Stomach (tissue), 9 donors: ENCODE measurements around the gene CBX7. TPM values are rescaled to one million over a fixed set of nuclear protein-coding genes. Genes with fewer than 3 reads are reported as not detected.

ENCODE experiments used
- DNase-seq, 2 donors: peaks; one replicate each; pipeline versions ENCODE4 v3.0.0 to v3.0.0-alpha.2; 2013 to 2019
- H3K27ac ChIP-seq, 5 donors: fragments of 200-600 bp in 4 of 5; sonication (generic) in 4 of 5; one replicate each; pipeline ENCODE4 v1.5.1; 2013 to 2019; ENCODE audit warnings: mild to moderate bottlenecking in 1 of 5, moderate library complexity in 1 of 5
- H3K27me3 ChIP-seq, 3 donors: fragments of 200-600 bp; sonication (generic); one replicate each; pipeline ENCODE4 v1.5.1; 2017 to 2019; ENCODE audit warnings: mixed run types in 1 of 3
- H3K36me3 ChIP-seq, 4 donors: fragments of 200-600 bp; sonication (generic); 1 replicate in 3 of 4; 2 replicates in 1 of 4; pipeline ENCODE4 v1.5.1; 2016 to 2019
- H3K4me1 ChIP-seq, 4 donors: fragments of 200-600 bp; sonication (generic); one replicate each; pipeline ENCODE4 v1.5.1; 2016 to 2019
- H3K4me3 ChIP-seq, 4 donors: fragments of 200-600 bp; sonication (generic) in 3 of 4; one replicate each; pipeline ENCODE4 v1.5.1; 2016 to 2019; ENCODE audit warnings: mild to moderate bottlenecking in 1 of 4
- H3K9me3 ChIP-seq, 4 donors: fragments of 200-600 bp; sonication (generic); one replicate each; pipeline ENCODE4 v1.5.1; 2016 to 2019
- EP300 ChIP-seq: sonication (generic); formaldehyde crosslinking; IDR thresholded peaks from one replicate; pipeline ENCODE4 v1.6.1; 2017; ENCODE audit warnings: antibody characterized with exemption
- POLR2A ChIP-seq, 4 donors: fragments of 450-650 bp; IDR thresholded peaks; one replicate each; pipeline ENCODE4 v1.6.1; 2016; ENCODE audit warnings: antibody characterized with exemption in 4 of 4, control low read depth in 2 of 4, mild to moderate bottlenecking in 1 of 4, moderate library complexity in 1 of 4
- POLR2AphosphoS5 ChIP-seq, 3 donors: sonication (generic); formaldehyde crosslinking; IDR thresholded peaks; one replicate each; pipeline ENCODE4 v1.6.1; 2016; ENCODE audit warnings: antibody characterized with exemption in 3 of 3
- WGBS, 5 donors: extraction: QIAGEN DNeasy Blood & Tissue Kit in 3 of 5; methylation state at CpG; one replicate each; pipeline versions ENCODE4 v1.1.5 to v1.1.7; 2013 to 2018; 5-methylcytosine and 5-hydroxymethylcytosine counted together
- intact Hi-C: fragments of 100-400 bp; cut with DNase I; formaldehyde crosslinking; loops from one replicate; pipeline ENCODE4 v1.15.1; 2023; ENCODE audit warnings: low total_unique reads
- polyA plus RNA-seq, 3 donors: library from polyadenylated mRNA; stranded (reverse); fragments of 200-250 nt; gene quantifications; one replicate each; pipeline ENCODE4 v1.2.3, GENCODE V29; 2013
- total RNA-seq, 5 donors: library from RNA; depleted of rRNA; stranded (reverse); fragments of >200 nt; gene quantifications; one replicate each; pipeline versions ENCODE4 v1.1.0 to v1.2.3, GENCODE V29; 2014 to 2016
- TF ChIP-seq, protein P1 (sequence below), 7 experiments: fragments of 450-650 bp in 4 of 7; fragments of 200-600 bp in 3 of 7; sonication (generic) in 3 of 7; IDR thresholded peaks; one replicate each; pipeline ENCODE4 v1.5.1; 2016 to 2019; ENCODE audit warnings: antibody characterized with exemption in 7 of 7, control low read depth in 2 of 7, mild to moderate bottlenecking in 1 of 7
- donor health status: healthy with polysubstance abuse.
- donor health status: Bipolar disorder and iron deficiency.
- donor health status: healthy.

The CBX7 gene
- total and polyA plus RNA-seq, 8 donors: 10.1 to 84.6 (median 29.7) TPM

GRCh38 chr22:39087098-39087497 lies 65.4 kb downstream of the CBX7 start:
- H3K27ac ChIP-seq: no peak overlapping the region
- no peak overlapping the region for H3K4me3 ChIP-seq
- no peak for DNase-seq
- no peaks in the 10 kb centered on the region for H3K9me3 ChIP-seq
- H3K36me3 ChIP-seq: peaks cover 0 to 10% (median 3%) of the 10 kb centered on the region in 4 donors
- WGBS, 5 donors: 85 to 99% (median 95%) methylated on average over 5 to 6 of the region's 6 CpGs
- H3K27me3 ChIP-seq: peaks cover 0 to 18% (median 0%) of the 10 kb centered on the region in 3 donors
- TF ChIP-seq EP300 (no peak), POLR2A (IDR thresholded peaks at IDR 0.05) (no peak), POLR2AphosphoS5 (IDR thresholded peaks at IDR 0.05) (no peak)
- TF ChIP-seq, protein P1, sequence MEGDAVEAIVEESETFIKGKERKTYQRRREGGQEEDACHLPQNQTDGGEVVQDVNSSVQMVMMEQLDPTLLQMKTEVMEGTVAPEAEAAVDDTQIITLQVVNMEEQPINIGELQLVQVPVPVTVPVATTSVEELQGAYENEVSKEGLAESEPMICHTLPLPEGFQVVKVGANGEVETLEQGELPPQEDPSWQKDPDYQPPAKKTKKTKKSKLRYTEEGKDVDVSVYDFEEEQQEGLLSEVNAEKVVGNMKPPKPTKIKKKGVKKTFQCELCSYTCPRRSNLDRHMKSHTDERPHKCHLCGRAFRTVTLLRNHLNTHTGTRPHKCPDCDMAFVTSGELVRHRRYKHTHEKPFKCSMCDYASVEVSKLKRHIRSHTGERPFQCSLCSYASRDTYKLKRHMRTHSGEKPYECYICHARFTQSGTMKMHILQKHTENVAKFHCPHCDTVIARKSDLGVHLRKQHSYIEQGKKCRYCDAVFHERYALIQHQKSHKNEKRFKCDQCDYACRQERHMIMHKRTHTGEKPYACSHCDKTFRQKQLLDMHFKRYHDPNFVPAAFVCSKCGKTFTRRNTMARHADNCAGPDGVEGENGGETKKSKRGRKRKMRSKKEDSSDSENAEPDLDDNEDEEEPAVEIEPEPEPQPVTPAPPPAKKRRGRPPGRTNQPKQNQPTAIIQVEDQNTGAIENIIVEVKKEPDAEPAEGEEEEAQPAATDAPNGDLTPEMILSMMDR (IDR thresholded peaks at IDR 0.05): no peak
- intact Hi-C loops: no loop called here
- H3K4me1 ChIP-seq: peaks cover 0 to 9% (median 6%) of the 10 kb centered on the region in 4 donors

DNA sequence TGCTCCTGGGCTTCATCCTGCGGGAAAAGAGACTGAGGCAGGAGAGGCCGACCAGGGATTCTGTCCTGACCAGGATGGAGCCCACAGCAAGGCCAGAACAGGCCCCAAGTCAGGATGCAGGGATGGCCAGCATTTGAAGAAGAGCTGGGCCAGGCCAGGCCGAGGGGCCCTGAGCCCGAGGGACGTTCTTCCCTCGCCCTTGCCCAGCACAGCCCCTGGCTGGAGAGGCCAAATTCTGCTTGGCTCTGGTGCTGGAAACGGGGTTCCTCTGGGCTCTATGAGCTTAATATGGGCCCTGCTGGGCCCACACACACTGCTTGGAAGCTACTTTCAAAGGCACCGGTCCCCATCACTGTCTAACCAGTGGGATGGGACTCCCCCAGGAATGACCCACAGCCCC lies 67.8 kb downstream of the CBX7 start:
- Histone ChIP-seq H3K4me1 (peaks cover 0 to 9% (median 6%) of the 10 kb centered on the region in 4 donors), H3K36me3 (peaks cover 0 to 30% (median 21%) of the 10 kb centered on the region in 4 donors), H3K9me3 (no peaks in the 10 kb centered on the region), H3K27me3 (no peaks in the 10 kb centered on the region), H3K4me3 (no peak overlapping the region), H3K27ac (no peak overlapping the region)
- 88 to 97% (median 92%) methylated on average over 8 of the region's 8 CpGs for WGBS, 5 donors
- TF ChIP-seq, protein P1 (IDR thresholded peaks at IDR 0.05): no peak
- no peak for TF ChIP-seq POLR2AphosphoS5 (IDR thresholded peaks at IDR 0.05)
- TF ChIP-seq EP300: no peak
- TF ChIP-seq POLR2A (IDR thresholded peaks at IDR 0.05): no peak
- no peak for DNase-seq
- intact Hi-C loops: no loop called here

DNA sequence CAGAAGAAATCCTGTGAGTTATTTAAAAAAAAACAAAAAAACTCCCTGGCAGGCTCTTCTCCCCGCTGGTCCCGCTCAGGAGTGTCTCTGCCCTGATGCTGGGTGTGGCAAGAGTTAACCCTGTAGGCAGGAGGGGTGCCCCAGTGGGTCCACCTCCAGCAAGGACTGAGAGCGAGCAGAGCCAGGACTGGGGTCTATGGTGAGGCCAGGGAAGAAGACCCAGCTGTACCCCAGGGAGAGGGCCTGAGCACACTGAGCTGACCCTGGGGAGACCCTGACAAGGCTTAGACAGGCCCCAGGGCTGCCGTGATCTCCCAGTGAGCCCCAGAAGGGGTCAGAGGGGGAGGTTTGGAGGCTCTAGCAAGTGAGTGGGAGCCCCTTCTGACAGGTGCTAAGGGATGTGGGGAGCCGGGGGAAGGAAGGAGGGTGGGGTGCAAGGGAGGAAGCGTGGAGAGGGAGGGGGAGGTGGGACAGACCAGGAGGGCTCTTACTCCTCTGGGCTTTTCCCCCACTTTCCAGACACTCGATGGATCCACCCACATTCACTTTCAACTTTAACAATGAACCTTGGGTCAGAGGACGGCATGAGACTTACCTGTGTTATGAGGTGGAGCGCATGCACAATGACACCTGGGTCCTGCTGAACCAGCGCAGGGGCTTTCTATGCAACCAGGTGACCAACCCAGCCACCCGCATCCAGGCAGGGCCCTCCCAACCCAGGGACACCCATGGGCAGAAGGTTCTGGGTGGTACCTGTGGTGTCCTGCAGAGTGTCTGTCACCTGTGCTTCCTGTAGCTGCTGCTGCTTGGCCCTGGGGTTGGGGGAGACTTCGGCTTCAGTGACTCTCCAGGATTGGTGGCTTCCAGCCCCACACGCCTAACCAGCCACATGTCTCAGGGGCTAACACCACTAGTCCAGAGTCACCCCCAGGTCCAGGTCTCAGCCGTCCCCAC lies 69.0 kb downstream of the CBX7 start:
- no peaks in the 10 kb centered on the region for H3K27me3 ChIP-seq
- H3K4me3 ChIP-seq: no peak overlapping the region
- H3K27ac ChIP-seq: no peak overlapping the region
- WGBS, 5 donors: 77 to 84% (median 82%) methylated on average over 12 to 14 of the region's 14 CpGs
- TF ChIP-seq POLR2A (IDR thresholded peaks at IDR 0.05): no peak
- no peak for TF ChIP-seq POLR2AphosphoS5 (IDR thresholded peaks at IDR 0.05)
- TF ChIP-seq EP300: no peak
- TF ChIP-seq, protein P1 (IDR thresholded peaks at IDR 0.05): no peak
- DNase-seq: no peak
- peaks cover 0 to 30% (median 21%) of the 10 kb centered on the region in 4 donors for H3K36me3 ChIP-seq
- no peaks in the 10 kb centered on the region for H3K9me3 ChIP-seq
- H3K4me1 ChIP-seq: peaks cover 0 to 9% (median 7%) of the 10 kb centered on the region in 4 donors
- intact Hi-C loops: no loop called here

- TF ChIP-seq, protein P1 (IDR thresholded peaks at IDR 0.05): no peak
- TF ChIP-seq POLR2A (IDR thresholded peaks at IDR 0.05): no peak
- TF ChIP-seq POLR2AphosphoS5 (IDR thresholded peaks at IDR 0.05): no peak
- TF ChIP-seq EP300: no peak
- intact Hi-C loops: no loop called here
Measured at GRCh38 chr22:39081598-39081997, 70.9 kb downstream of the CBX7 start.

More at GRCh38 chr22:39081598-39081997, 70.9 kb downstream of the CBX7 start:
- Histone ChIP-seq H3K4me1 (peaks cover 6 to 16% (median 11%) of the 10 kb centered on the region in 4 donors), H3K9me3 (no peaks in the 10 kb centered on the region), H3K36me3 (peaks cover 0 to 30% (median 21%) of the 10 kb centered on the region in 4 donors), H3K27me3 (no peaks in the 10 kb centered on the region), H3K4me3 (no peak overlapping the region), H3K27ac (no peak overlapping the region)
- WGBS, 5 donors: 74 to 81% (median 75%) methylated on average over 8 of the region's 8 CpGs
- no peak for DNase-seq
